ENCODE data around the gene LAMB4. TPM values are rescaled to one million over a fixed set of nuclear protein-coding genes. Genes with fewer than 3 reads are reported as not detected.

LAMB4 gene
- total and polyA plus RNA-seq, 2 of the 8 experiments (the other 6 are each of a cell fraction or from before 2014, with no cell fraction given), result not detected

- no peak overlapping the region for H2AK5ac ChIP-seq (ENCODE audit: low read depth, low read length)
- no peak for TF ChIP-seq SP2 (IDR thresholded peaks at IDR 0.05; ENCODE audit: low read length)
- no peak for TF ChIP-seq USF2 (IDR thresholded peaks at IDR 0.05; ENCODE audit: low read length)
These were observed 72.1 kb downstream of the LAMB4 start for GRCh38 chr7:108057951-108058481.

More at GRCh38 chr7:108057951-108058481, 72.1 kb downstream of the LAMB4 start:
- no peak overlapping the region for H2BK5ac ChIP-seq (ENCODE audit: low read depth, low read length)
- no peak overlapping the region for H3K23ac ChIP-seq (ENCODE audit: insufficient read length)
- no peak overlapping the region for H3K14ac ChIP-seq (ENCODE audit: insufficient read length)
- CTCF ChIA-PET (ENCODE audit: partially characterized antibody), result interaction anchor here (2.1 kb wide), 1 partner anchor 41 kb away, joined by 7 read pairs; no protein-coding TSS in a partner anchor
- POLR2A ChIA-PET (ENCODE audit: partially characterized antibody), result no interaction called here
- FAIRE-seq (no peak), DNase-seq (ENCODE audit: low read depth in 1 of 2, low spot score in 2 of 2) (no peak)
- no peaks in the 10 kb centered on the region for H3K79me1 ChIP-seq (ENCODE audit: low read depth, low read length)
- H4K5ac ChIP-seq (ENCODE audit: insufficient read length, low read depth, low read length), result no peak overlapping the region
- no peak overlapping the region for H2BK12ac ChIP-seq (ENCODE audit: low read depth, low read length)
- 91% methylated on average over 4 of the region's 4 CpGs; no CpG with 5 or more reads in 1 of the 2 experiments for whole genome bisulfite sequencing, 2 experiments (ENCODE audit: extremely low coverage in 1 of 2, insufficient coverage in 1 of 2, insufficient read length in 1 of 2, insufficient replicate concordance in 2 of 2, low coverage in 1 of 2, low lambda C conversion rate in 2 of 2, missing lambda C conversion rate in 1 of 2)
- H3K4me1 ChIP-seq (replicated peaks in 1 of 4; ENCODE audit: control insufficient read depth in 3 of 4, insufficient read depth in 4 of 4, low read length in 3 of 4), result no peaks in the 10 kb centered on the region; a peak in 1 of 7 replicates
- no peak overlapping the region for H3K56ac ChIP-seq (replicated peaks; ENCODE audit: insufficient read length, low read depth, low read length)
- no peaks in the 10 kb centered on the region for H3K79me2 ChIP-seq (ENCODE audit: control insufficient read depth in 1 of 2, insufficient read depth in 2 of 2, low read length in 2 of 2)
- H3K4ac ChIP-seq (replicated peaks; ENCODE audit: insufficient read length, low read depth, low read length), result no peak overlapping the region
- H3K9me3 ChIP-seq (ENCODE audit: insufficient read depth in 2 of 2, low read depth in 1 of 2, low read length in 1 of 2), result no peaks in the 10 kb centered on the region
- no peak overlapping the region for H2BK15ac ChIP-seq (ENCODE audit: low read length)
- H3K18ac ChIP-seq (ENCODE audit: extremely low read depth, low read length), result no peak overlapping the region
- no peaks in the 10 kb centered on the region for H3K27me3 ChIP-seq (replicated peaks in 1 of 4; ENCODE audit: control insufficient read depth in 3 of 4, extremely low read depth in 1 of 4, insufficient read depth in 3 of 4, low read length in 3 of 4)
- no peak overlapping the region for H3K9ac ChIP-seq (replicated peaks in 1 of 4; ENCODE audit: extremely low read depth in 1 of 4, low read depth in 3 of 4, low read length in 3 of 4)
- H4K20me1 ChIP-seq (replicated peaks in 1 of 2; ENCODE audit: control insufficient read depth in 1 of 2, insufficient read depth in 2 of 2, low read length in 2 of 2), result no peaks in the 10 kb centered on the region
- H3K27ac ChIP-seq (ENCODE audit: low read depth, low read length), result no peak overlapping the region
- no peaks in the 10 kb centered on the region for H3K36me3 ChIP-seq (ENCODE audit: control insufficient read depth in 2 of 4, insufficient read depth in 4 of 4, low read length in 3 of 4)
- no peak overlapping the region for H4K91ac ChIP-seq (replicated peaks; ENCODE audit: insufficient read length, low read length)
- H3K4me2 ChIP-seq (ENCODE audit: insufficient read depth in 1 of 2, low read depth in 2 of 2, low read length in 2 of 2), result no peak overlapping the region
- H3K23me2 ChIP-seq (ENCODE audit: low read depth, low read length), result no peaks in the 10 kb centered on the region
- H2AFZ ChIP-seq (ENCODE audit: low read length), result no peak overlapping the region
- no peak overlapping the region for H4K8ac ChIP-seq (ENCODE audit: extremely low read depth, insufficient read depth, low read length)
- H2BK120ac ChIP-seq (replicated peaks; ENCODE audit: low read depth, low read length), result no peak overlapping the region
- no peak overlapping the region for H2BK20ac ChIP-seq (ENCODE audit: low read length)
- H3K4me3 ChIP-seq (ENCODE audit: extremely low read depth in 1 of 4, insufficient read depth in 2 of 4, low read depth in 3 of 4, low read length in 4 of 4), result no peak overlapping the region

Data from H1 (cell line).